H1 (cell line): ENCODE results near the gene BAX. TPM values are rescaled to one million over a fixed set of nuclear protein-coding genes. Genes with fewer than 3 reads are reported as not detected.
A peak's percentile ranks its signal among the peaks of the same experiment; 100 is the strongest.

Experiments used
- CTCF ChIA-PET: fragments of 300-600 bp; sonication (Branson Sonifier 250); formaldehyde crosslinking; loops from one replicate; lab custom pipeline; 2021; ENCODE audit not compliant: partially characterized antibody; lab: Charles Lee
- POLR2A ChIA-PET: fragments of 300-600 bp; sonication (Branson Sonifier 250); formaldehyde crosslinking; loops from one replicate; lab custom pipeline; 2021; ENCODE audit warnings: inconsistent platforms; ENCODE audit not compliant: partially characterized antibody; lab: Charles Lee
- DNase-seq, 2 experiments: peaks; one replicate each; pipeline versions ENCODE4 v3.0.0 to v3.0.0-alpha.2; 2010 to 2022; ENCODE audit warnings: low spot score in 2 of 2, low read depth in 1 of 2, mixed read lengths in 1 of 2
- FAIRE-seq: peaks from 2 replicates; lab custom pipeline; 2011; peaks lifted over from hg19 to GRCh38; lab: Jason Lieb, UNC
- H2AFZ ChIP-seq: 2 replicates; pipeline ENCODE4 v1.8.1; 2012; ENCODE audit warnings: low read length, inconsistent platforms
- H2AK5ac ChIP-seq: 2 replicates; pipeline ENCODE4 v1.6.1; 2013; ENCODE audit warnings: low read depth, low read length
- H2BK120ac ChIP-seq: replicated peaks from 2 replicates; pipeline ENCODE3; 2013; ENCODE audit warnings: low read depth, low read length, inconsistent platforms
- H2BK12ac ChIP-seq: 2 replicates; pipeline ENCODE4 v1.6.1; 2013; ENCODE audit warnings: low read depth, low read length
- H2BK15ac ChIP-seq: 2 replicates; pipeline ENCODE4 v1.6.1; 2013; ENCODE audit warnings: low read length
- H2BK20ac ChIP-seq: 2 replicates; pipeline ENCODE4 v1.6.1; 2013; ENCODE audit warnings: low read length
- H2BK5ac ChIP-seq: 2 replicates; pipeline ENCODE4 v1.6.1; 2013; ENCODE audit warnings: low read depth, low read length
- H3K14ac ChIP-seq: 2 replicates; pipeline ENCODE4 v1.6.1; 2013; ENCODE audit warnings: inconsistent platforms; ENCODE audit not compliant: insufficient read length
- H3K18ac ChIP-seq: 2 replicates; pipeline ENCODE4 v1.6.1; 2013; ENCODE audit warnings: low read length; ENCODE audit errors: extremely low read depth
- H3K23ac ChIP-seq: 2 replicates; pipeline ENCODE4 v1.6.1; 2013; ENCODE audit warnings: inconsistent platforms; ENCODE audit not compliant: insufficient read length
- H3K23me2 ChIP-seq: 2 replicates; pipeline ENCODE4 v1.6.1; 2013; ENCODE audit warnings: low read depth, low read length
- H3K27ac ChIP-seq: 2 replicates; pipeline ENCODE4 v1.6.1; 2011; ENCODE audit warnings: low read depth, low read length, inconsistent platforms
- H3K27me3 ChIP-seq, 4 experiments: replicated peaks in 1 of 4; 1 replicate in 1 of 4; 2 replicates in 3 of 4; pipeline versions ENCODE4 v1.6.1 to v1.8.1; 2011 to 2013; ENCODE audit warnings: low read length in 3 of 4, mild to moderate bottlenecking in 3 of 4, inconsistent platforms in 2 of 4, mixed read lengths in 2 of 4, moderate library complexity in 1 of 4; ENCODE audit not compliant: control insufficient read depth in 3 of 4, insufficient read depth in 3 of 4; ENCODE audit errors: extremely low read depth in 1 of 4
- H3K36me3 ChIP-seq, 4 experiments: 2 replicates each; pipeline versions ENCODE4 v1.6.1 to v1.8.1; 2011 to 2013; ENCODE audit warnings: mild to moderate bottlenecking in 4 of 4, low read length in 3 of 4, moderate library complexity in 2 of 4, control low read depth in 1 of 4, inconsistent platforms in 1 of 4; ENCODE audit not compliant: insufficient read depth in 4 of 4, control insufficient read depth in 2 of 4
- H3K4ac ChIP-seq: replicated peaks from 2 replicates; pipeline ENCODE3; 2013; ENCODE audit warnings: low read length, low read depth, mixed read lengths, inconsistent platforms; ENCODE audit not compliant: insufficient read length
- H3K4me1 ChIP-seq, 4 experiments: replicated peaks in 1 of 4; 1 replicate in 1 of 4; 2 replicates in 3 of 4; pipeline versions ENCODE4 v1.6.1 to v1.8.1; 2011 to 2013; ENCODE audit warnings: low read length in 3 of 4, inconsistent platforms in 2 of 4, mixed read lengths in 1 of 4; ENCODE audit not compliant: insufficient read depth in 4 of 4, control insufficient read depth in 3 of 4
- H3K4me2 ChIP-seq, 2 experiments: 2 replicates each; pipeline versions ENCODE4 v1.6.1 to v1.8.1; 2011 to 2013; ENCODE audit warnings: low read depth in 2 of 2, low read length in 2 of 2, control low read depth in 1 of 2, inconsistent platforms in 1 of 2, mild to moderate bottlenecking in 1 of 2; ENCODE audit not compliant: insufficient read depth in 1 of 2
- H3K4me3 ChIP-seq, 4 experiments: fragments of 200-600, 300-600 bp in 1 of 4; sonication (generic), shearing (Covaris generic), sonication (Bioruptor Twin) in 1 of 4; 2 replicates each; pipeline versions ENCODE4 v1.5.1 to v1.8.1; 2011 to 2016; ENCODE audit warnings: low read length in 4 of 4, low read depth in 3 of 4, control low read depth in 2 of 4, inconsistent platforms in 2 of 4, mild to moderate bottlenecking in 2 of 4, mixed read lengths in 1 of 4, moderate library complexity in 1 of 4; ENCODE audit not compliant: insufficient read depth in 2 of 4; ENCODE audit errors: extremely low read depth in 1 of 4
- H3K56ac ChIP-seq: replicated peaks from 2 replicates; pipeline ENCODE3; 2013; ENCODE audit warnings: low read depth, mild to moderate bottlenecking, mixed read lengths, low read length, inconsistent platforms; ENCODE audit not compliant: insufficient read length
- H3K79me1 ChIP-seq: 2 replicates; pipeline ENCODE4 v1.6.1; 2013; ENCODE audit warnings: low read depth, low read length, control low read depth
- H3K79me2 ChIP-seq, 2 experiments: 2 replicates each; pipeline versions ENCODE4 v1.6.1 to v1.8.1; 2012 to 2013; ENCODE audit warnings: low read length in 2 of 2, mild to moderate bottlenecking in 2 of 2, inconsistent platforms in 1 of 2; ENCODE audit not compliant: insufficient read depth in 2 of 2, control insufficient read depth in 1 of 2
- H3K9ac ChIP-seq, 4 experiments: replicated peaks in 1 of 4; 1 replicate in 1 of 4; 2 replicates in 3 of 4; pipeline versions ENCODE4 v1.6.1 to v1.8.1; 2011 to 2013; ENCODE audit warnings: low read depth in 3 of 4, low read length in 3 of 4, control low read depth in 2 of 4, mild to moderate bottlenecking in 2 of 4, moderate library complexity in 2 of 4, inconsistent platforms in 1 of 4; ENCODE audit errors: extremely low read depth in 1 of 4
- H3K9me3 ChIP-seq, 2 experiments: 2 replicates each; pipeline versions ENCODE4 v1.6.1 to v1.8.1; 2012 to 2013; ENCODE audit warnings: mild to moderate bottlenecking in 2 of 2, moderate library complexity in 2 of 2, control low read depth in 1 of 2, inconsistent platforms in 1 of 2, low read depth in 1 of 2, low read length in 1 of 2, mixed read lengths in 1 of 2; ENCODE audit not compliant: insufficient read depth in 2 of 2
- H4K20me1 ChIP-seq, 2 experiments: replicated peaks in 1 of 2; 2 replicates each; pipeline versions ENCODE3 to v1.8.1; 2011 to 2013; ENCODE audit warnings: inconsistent platforms in 2 of 2, low read length in 2 of 2, mild to moderate bottlenecking in 1 of 2; ENCODE audit not compliant: insufficient read depth in 2 of 2, control insufficient read depth in 1 of 2
- H4K5ac ChIP-seq: 2 replicates; pipeline ENCODE4 v1.6.1; 2013; ENCODE audit warnings: low read length, low read depth, mixed read lengths, inconsistent platforms; ENCODE audit not compliant: insufficient read length
- H4K8ac ChIP-seq: 2 replicates; pipeline ENCODE4 v1.8.0; 2013; ENCODE audit warnings: mild to moderate bottlenecking, moderate library complexity, low read length, inconsistent platforms; ENCODE audit not compliant: insufficient read depth; ENCODE audit errors: extremely low read depth
- H4K91ac ChIP-seq: replicated peaks from 2 replicates; pipeline ENCODE3; 2013; ENCODE audit warnings: low read length, mixed read lengths, inconsistent platforms; ENCODE audit not compliant: insufficient read length
- CBX5 ChIP-seq: fragments of 300-800, 300-1000 bp; sonication (generic); IDR thresholded peaks from 2 replicates; pipeline ENCODE4 v1.7.1; 2016; ENCODE audit warnings: antibody characterized with exemption, low read length, low read depth
- HDAC6 ChIP-seq: IDR thresholded peaks from one replicate; pipeline ENCODE4 v1.7.1; 2012; ENCODE audit warnings: low read depth, mild to moderate bottlenecking, inconsistent platforms, low read length, moderate library complexity
- NRF1 ChIP-seq: IDR thresholded peaks from 2 replicates; pipeline ENCODE4 v1.6.1; 2011; ENCODE audit warnings: mild to moderate bottlenecking, low read depth, low read length, improper control_type of control experiment
- TAF1 ChIP-seq: IDR thresholded peaks from 2 replicates; pipeline ENCODE4 v1.6.1; 2011; ENCODE audit warnings: mild to moderate bottlenecking, low read depth, low read length
- WGBS, 2 experiments: shearing (Covaris generic) in 1 of 2; methylation state at CpG; one replicate each; pipeline versions ENCODE4 v1.1.6 to v1.1.7; 2013 to 2015; ENCODE audit warnings: low lambda C conversion rate in 2 of 2, mixed read lengths in 2 of 2, inconsistent platforms in 1 of 2, low coverage in 1 of 2, missing lambda C conversion rate in 1 of 2; ENCODE audit not compliant: insufficient replicate concordance in 2 of 2, insufficient coverage in 1 of 2, insufficient read length in 1 of 2; ENCODE audit errors: extremely low coverage in 1 of 2, missing lambda C conversion rate in 1 of 2; 5-methylcytosine and 5-hydroxymethylcytosine counted together
- long read RNA-seq, 2 experiments: library from RNA in 1 of 2; library from capped mRNA in 1 of 2; stranded (forward); transcript quantifications; one replicate each; pipeline ENCODE4 v2.0.0, GENCODE V29; 2021; ENCODE audit warnings: inconsistent platforms in 1 of 2
- polyA minus RNA-seq, 3 experiments: library from RNA; depleted of rRNA, polyadenylated mRNA; stranded (reverse); fragments of >200 nt; gene quantifications; 1 replicate in 2 of 3; 2 replicates in 1 of 3; pipeline ENCODE4 v1.2.3, GENCODE V29; 2011
- polyA plus RNA-seq, 7 experiments: library from polyadenylated mRNA; depleted of rRNA in 3 of 7; stranded (reverse) in 5 of 7; unstranded in 2 of 7; fragments of >200 nt in 5 of 7; fragments of 200-250 nt in 2 of 7; gene quantifications; 1 replicate in 5 of 7; 2 replicates in 1 of 7; 4 replicates in 1 of 7; pipeline versions ENCODE4 v1.2.1 to v1.2.3, GENCODE V29; 2011 to 2013; ENCODE audit warnings: missing spikeins in 2 of 7, mixed read lengths in 2 of 7
- total RNA-seq: library from RNA; stranded (reverse); fragmentation: NEBNext Ultra II Directional; extraction: Animal tissue kit (Norgen Biotek cat#: 25700); gene quantifications from 2 replicates; pipeline ENCODE4 v1.2.1, GENCODE V29; 2021
- TF ChIP-seq, protein P1 (sequence below), 3 experiments: IDR thresholded peaks; 1 replicate in 2 of 3; 2 replicates in 1 of 3; pipeline versions ENCODE4 v1.5.1 to v1.6.1; 2011; ENCODE audit warnings: low read length in 3 of 3, mild to moderate bottlenecking in 3 of 3, inconsistent platforms in 2 of 3, low read depth in 1 of 3, moderate library complexity in 1 of 3; ENCODE audit not compliant: insufficient read depth in 1 of 3; ENCODE audit errors: control extremely low read depth in 1 of 3

BAX gene
- 257 and 295 TPM in 2 replicates for total RNA-seq
- 346 and 750 TPM in 2 replicates for polyA plus RNA-seq (2011; rRNA removed)
- polyA plus RNA-seq (2011; cell fraction: cytosol; rRNA removed), result 281 TPM
- polyA plus RNA-seq (2011; cell fraction: nucleus; rRNA removed), result 369 TPM
- 346 to 545 TPM (median 505 TPM) in 4 replicates for polyA plus RNA-seq (2012, experiment 1 of 2)
- polyA plus RNA-seq (2012, experiment 2 of 2), result 448 TPM
- 121 TPM for polyA plus RNA-seq (2013, experiment 1 of 2)
- polyA plus RNA-seq (2013, experiment 2 of 2), result 128 TPM
- polyA minus RNA-seq (2011; rRNA and poly(A)+ RNA removed), result 70.9 and 97.6 TPM in 2 replicates
- 127 TPM for polyA minus RNA-seq (2011; cell fraction: cytosol; rRNA and poly(A)+ RNA removed)
- polyA minus RNA-seq (2011; cell fraction: nucleus; rRNA and poly(A)+ RNA removed), result 125 TPM
- long read RNA-seq, experiment 1, transcript BAX-207 (5 exons, 1,346 nt), result minor isoform, 14 of 107 reads
- long read RNA-seq, experiment 1, transcript BAX-202 (6 exons, 793 nt), result major isoform, 24 of 107 reads
- long read RNA-seq, experiment 1, partial matches to known transcripts, result 26 of 107 reads
- long read RNA-seq, experiment 1, other reads (novel, unspliced or antisense), result 24 of 107 reads
- long read RNA-seq, experiment 2, transcript BAX-202 (6 exons, 793 nt), result major isoform, 5 of 17 reads
- long read RNA-seq, experiment 2, partial matches to known transcripts, result 3 of 17 reads
- long read RNA-seq, experiment 2, other reads (novel, unspliced or antisense), result 4 of 17 reads

- Histone ChIP-seq H3K14ac (no peak within 1 kb of the TSS), H3K9ac (peak within 1 kb of the TSS; percentile 89 to 95 (median 92)), H2BK120ac (peak within 1 kb of the TSS; percentile 99), H4K5ac (peak within 1 kb of the TSS; percentile 94), H2BK5ac (peak within 1 kb of the TSS; percentile 99), H3K9me3 (no peaks in the 10 kb centered on the region), H2BK20ac (no peak within 1 kb of the TSS), H3K18ac (peak within 1 kb of the TSS; percentile 99), H3K79me1 (no peaks in the 10 kb centered on the region; the same call in 1 of the 2 replicates), H3K27ac (peak within 1 kb of the TSS; percentile 94), H3K4me1 (peaks cover 0 to 11% (median 6%) of the 10 kb centered on the region in 4 experiments; a peak in 5 of 7 replicates), H4K8ac (peak within 1 kb of the TSS; percentile 84), H3K56ac (peak within 1 kb of the TSS; percentile 98), H3K36me3 (peaks cover 4 to 15% (median 9%) of the 10 kb centered on the region in 4 experiments; a peak in 6 of 8 replicates), H2AK5ac (peak within 1 kb of the TSS; percentile 60; the same call in 1 of the 2 replicates), H2BK15ac (no peak within 1 kb of the TSS), H2AFZ (peak within 1 kb of the TSS; percentile 96), H3K79me2 (peaks cover 0 to 19% of the 10 kb centered on the region in 2 experiments; a peak in 2 of 4 replicates), H4K20me1 (peaks cover 2% of the 10 kb centered on the region in 2 experiments), H2BK12ac (0 out of 2 replicates have a peak within 1 kb of the TSS, but pooled peaks have one; percentile 6), H3K27me3 (no peaks in the 10 kb centered on the region; a peak in 1 of 7 replicates), H3K4me3 (peak within 1 kb of the TSS; percentile 75 to 93 (median 86)), H3K23ac (no peak within 1 kb of the TSS), H4K91ac (peak within 1 kb of the TSS; percentile 32), H3K4ac (peak within 1 kb of the TSS; percentile 99), H3K4me2 (peak within 1 kb of the TSS; percentile 81 to 92), H3K23me2 (no peaks in the 10 kb centered on the region; the same call in 1 of the 2 replicates)
- CTCF ChIA-PET, result interaction anchor here (0.8 to 1.2 kb wide), 4 partner anchors 16 to 76 kb away, joined by 3 to 4 read pairs (median 4); no protein-coding TSS in a partner anchor
- no peak for FAIRE-seq
- peak; percentile 91 to 99 for DNase-seq
- WGBS, 2 experiments, result 1% methylated on average over 30 of the region's 71 CpGs; no CpG with 5 or more reads in 1 of the 2 experiments
- POLR2A ChIA-PET, result interaction anchor here (0.6 to 3.8 kb wide), 7 partner anchors 9 to 167 kb away, joined by 3 to 27 read pairs (median 4); partner anchors contain the start of gene FTL
- TF ChIP-seq NRF1 (peak; percentile 15; the same call in 1 of the 2 replicates), HDAC6 (no peak), CBX5 (no peak), TAF1 (peak; percentile 73)
- TF ChIP-seq, protein P1, sequence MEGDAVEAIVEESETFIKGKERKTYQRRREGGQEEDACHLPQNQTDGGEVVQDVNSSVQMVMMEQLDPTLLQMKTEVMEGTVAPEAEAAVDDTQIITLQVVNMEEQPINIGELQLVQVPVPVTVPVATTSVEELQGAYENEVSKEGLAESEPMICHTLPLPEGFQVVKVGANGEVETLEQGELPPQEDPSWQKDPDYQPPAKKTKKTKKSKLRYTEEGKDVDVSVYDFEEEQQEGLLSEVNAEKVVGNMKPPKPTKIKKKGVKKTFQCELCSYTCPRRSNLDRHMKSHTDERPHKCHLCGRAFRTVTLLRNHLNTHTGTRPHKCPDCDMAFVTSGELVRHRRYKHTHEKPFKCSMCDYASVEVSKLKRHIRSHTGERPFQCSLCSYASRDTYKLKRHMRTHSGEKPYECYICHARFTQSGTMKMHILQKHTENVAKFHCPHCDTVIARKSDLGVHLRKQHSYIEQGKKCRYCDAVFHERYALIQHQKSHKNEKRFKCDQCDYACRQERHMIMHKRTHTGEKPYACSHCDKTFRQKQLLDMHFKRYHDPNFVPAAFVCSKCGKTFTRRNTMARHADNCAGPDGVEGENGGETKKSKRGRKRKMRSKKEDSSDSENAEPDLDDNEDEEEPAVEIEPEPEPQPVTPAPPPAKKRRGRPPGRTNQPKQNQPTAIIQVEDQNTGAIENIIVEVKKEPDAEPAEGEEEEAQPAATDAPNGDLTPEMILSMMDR (IDR thresholded peaks at IDR 0.05; ENCODE audit: control extremely low read depth in 1 of 3, insufficient read depth in 1 of 3, low read depth in 1 of 3, low read length in 3 of 3), result peak; percentile 6 to 15 (median 8); a peak in 2 of 4 replicates
Observed at GRCh38 chr19:48954595-48955307, at the start of gene BAX. Gene BAX (plus strand): TSS chr19:48954875. CDS start chr19:48954929, 54 bp downstream.
